ENCODE results near the gene SYT17. TPM values are rescaled to one million over a fixed set of nuclear protein-coding genes. Genes with fewer than 3 reads are reported as not detected.

SYT17 gene
- total RNA-seq (1 to 10 TPM; 2.0 to 5.6 (median 2.7) TPM), polyA plus RNA-seq (10 to 100 TPM in 1 of 2 donors, 1 to 10 TPM in 1; 2.2 to 11.4 TPM)

GRCh38 chr16:19167710-19168370 is at the start of gene SYT17:
Gene SYT17 (plus strand): TSS chr16:19168240. CDS start chr16:19168647, 407 bp downstream.
- Histone ChIP-seq H3K4me1 (peaks cover 0 to 2% (median 0%) of the 10 kb centered on the region in 3 donors), H3K36me3 (no peaks in the 10 kb centered on the region), H3K27ac (peak within 1 kb of the TSS in 2 of 4 donors; percentile 44 to 52), H3K4me3 (peak within 1 kb of the TSS; percentile 37 to 66 (median 50)), H3K9me3 (no peaks in the 10 kb centered on the region), H3K27me3 (no peaks in the 10 kb centered on the region)
- peak; percentile 90 to 95 (median 93) for ATAC-seq
- peak; percentile 52 to 88 (median 76) for DNase-seq
- TF ChIP-seq CTCF (IDR thresholded peaks at IDR 0.05) = peak; percentile 63 to 86 (median 78)
- intact Hi-C loops (cut with DNase I) = loop anchor here in 1 of 3 donors (10.0 kb wide), 1 partner anchor 207 kb away; no protein-coding TSS in a partner anchor
- WGBS, 2 donors = 0 to 1% methylated on average over 47 to 63 of the region's 63 CpGs
- no peak for FAIRE-seq

- FAIRE-seq = no peak
- no peaks in the 10 kb centered on the region for H3K27me3 ChIP-seq
- peak overlapping the region in 2 of 4 donors; percentile 48 to 52 for H3K27ac ChIP-seq
- H3K4me3 ChIP-seq = peak overlapping the region in 1 of 4 donors; percentile 13
- WGBS, 2 donors = 74 to 80% methylated on average over 6 of the region's 6 CpGs
- H3K4me1 ChIP-seq = peaks cover 24 to 45% (median 30%) of the 10 kb centered on the region in 3 donors
- H3K36me3 ChIP-seq = no peaks in the 10 kb centered on the region
- ATAC-seq = peak in 2 of 4 donors; percentile 19 to 41
- no peak for TF ChIP-seq CTCF (IDR thresholded peaks at IDR 0.05)
- intact Hi-C loops (cut with DNase I) = no loop called here
- no peaks in the 10 kb centered on the region for H3K9me3 ChIP-seq
- no peak for DNase-seq
Measured at GRCh38 chr16:19118938-19119431, 49.1 kb upstream of the SYT17 start.

GRCh38 chr16:19119564-19119963 is 48.5 kb upstream of the SYT17 start:
- Histone ChIP-seq H3K27ac (peak overlapping the region in 2 of 4 donors; percentile 48 to 52), H3K36me3 (no peaks in the 10 kb centered on the region), H3K9me3 (no peaks in the 10 kb centered on the region), H3K4me1 (peaks cover 24 to 45% (median 30%) of the 10 kb centered on the region in 3 donors), H3K27me3 (no peaks in the 10 kb centered on the region), H3K4me3 (peak overlapping the region in 1 of 4 donors; percentile 13)
- no peak for DNase-seq
- intact Hi-C loops (cut with DNase I) = no loop called here
- peak in 1 of 4 donors; percentile 16 for ATAC-seq
- WGBS, 2 donors = 68 to 71% methylated on average over 5 of the region's 5 CpGs
- no peak for FAIRE-seq
- no peak for TF ChIP-seq CTCF (IDR thresholded peaks at IDR 0.05)

DNA sequence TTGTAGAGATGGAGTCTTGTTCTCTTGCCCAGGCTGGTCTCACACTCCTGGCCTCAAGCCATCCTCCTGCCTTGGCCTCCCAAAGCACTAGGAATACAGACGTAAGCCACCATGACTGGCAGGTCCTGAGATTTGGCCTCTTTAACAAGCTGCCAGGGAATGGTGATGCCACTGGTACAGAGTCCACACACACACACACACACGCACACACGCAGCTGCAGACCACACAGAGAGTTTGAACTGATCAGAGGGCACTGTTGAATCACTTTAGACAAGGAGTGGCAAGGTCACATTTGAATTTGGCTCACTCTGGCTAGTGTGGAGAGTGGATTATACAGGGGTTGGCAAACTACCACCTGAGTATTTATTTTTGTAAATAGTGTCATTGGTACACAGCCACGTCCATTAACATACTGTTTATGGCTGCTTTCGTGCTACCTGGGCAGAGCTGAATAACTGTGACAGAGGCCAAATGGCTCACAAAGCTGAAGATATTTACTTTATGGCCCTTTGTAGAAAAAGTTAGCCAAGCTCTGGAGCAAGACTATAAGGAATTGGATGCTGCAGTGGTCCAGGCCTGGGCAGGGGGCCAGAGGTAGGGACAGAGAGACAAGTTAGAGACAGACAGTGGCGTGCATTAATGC is 44.4 kb upstream of the SYT17 start:
- FAIRE-seq (no peak), ATAC-seq (peak; percentile 55 to 80 (median 70)), DNase-seq (peak in 3 of 6 donors; percentile 52 to 68 (median 65))
- intact Hi-C loops (cut with DNase I) = no loop called here
- no peak overlapping the region for H3K4me3 ChIP-seq
- TF ChIP-seq CTCF (IDR thresholded peaks at IDR 0.05) = no peak
- H3K36me3 ChIP-seq = no peaks in the 10 kb centered on the region
- peaks cover 8 to 11% (median 8%) of the 10 kb centered on the region in 3 donors for H3K4me1 ChIP-seq
- no peak overlapping the region for H3K27ac ChIP-seq
- H3K27me3 ChIP-seq = no peaks in the 10 kb centered on the region
- H3K9me3 ChIP-seq = no peaks in the 10 kb centered on the region
- 27 to 42% methylated on average over 6 of the region's 6 CpGs for WGBS, 2 donors

All from pancreas (tissue), 10 donors.